ENCODE measurements around the gene SMAD3.

DNA sequence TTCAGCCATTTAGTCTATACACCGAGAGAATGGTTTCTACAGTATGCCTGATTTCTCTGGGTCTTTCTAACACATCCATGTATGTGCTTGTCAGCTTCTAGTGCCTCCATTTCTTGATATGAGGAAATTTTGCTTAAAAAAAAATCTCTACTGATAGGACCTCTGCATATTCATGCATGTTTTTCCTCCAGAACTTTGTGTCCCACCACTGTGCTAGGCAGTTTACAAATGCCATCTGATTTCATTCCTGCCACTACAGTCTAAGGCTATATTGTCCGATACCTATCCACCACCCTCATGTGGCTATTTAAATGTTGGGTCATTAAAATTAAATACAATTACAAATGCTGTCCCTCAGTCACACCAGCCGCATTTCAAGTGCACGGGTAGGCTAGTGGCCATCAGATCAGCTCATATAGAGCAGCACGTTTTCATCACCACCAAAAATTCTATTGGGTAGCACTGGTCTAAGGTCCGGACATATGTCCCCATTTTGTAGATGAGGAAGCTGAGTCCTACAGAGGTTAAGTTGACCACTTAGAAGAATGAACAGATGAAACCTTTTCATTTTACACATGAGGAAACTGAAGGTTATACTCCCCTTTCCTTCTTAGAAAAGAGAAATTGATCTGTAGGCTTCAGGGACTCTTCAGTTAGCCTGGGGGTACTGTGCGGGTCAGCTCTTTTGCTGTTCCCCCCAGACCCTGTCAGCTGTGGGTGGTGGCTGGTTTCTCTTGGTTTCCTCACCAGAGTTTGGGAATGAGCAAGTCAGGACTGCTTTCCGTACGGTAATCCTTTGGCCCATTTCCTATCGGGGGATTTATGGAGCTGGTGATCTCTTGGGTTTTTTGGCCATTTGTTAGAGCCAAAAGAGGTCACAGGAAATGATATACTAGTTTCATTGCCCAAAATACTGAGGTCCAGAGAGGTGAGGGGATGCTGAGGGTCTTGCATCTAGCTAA lies 56.5 kb downstream of the SMAD3 start:
- TF ChIP-seq, protein P1, sequence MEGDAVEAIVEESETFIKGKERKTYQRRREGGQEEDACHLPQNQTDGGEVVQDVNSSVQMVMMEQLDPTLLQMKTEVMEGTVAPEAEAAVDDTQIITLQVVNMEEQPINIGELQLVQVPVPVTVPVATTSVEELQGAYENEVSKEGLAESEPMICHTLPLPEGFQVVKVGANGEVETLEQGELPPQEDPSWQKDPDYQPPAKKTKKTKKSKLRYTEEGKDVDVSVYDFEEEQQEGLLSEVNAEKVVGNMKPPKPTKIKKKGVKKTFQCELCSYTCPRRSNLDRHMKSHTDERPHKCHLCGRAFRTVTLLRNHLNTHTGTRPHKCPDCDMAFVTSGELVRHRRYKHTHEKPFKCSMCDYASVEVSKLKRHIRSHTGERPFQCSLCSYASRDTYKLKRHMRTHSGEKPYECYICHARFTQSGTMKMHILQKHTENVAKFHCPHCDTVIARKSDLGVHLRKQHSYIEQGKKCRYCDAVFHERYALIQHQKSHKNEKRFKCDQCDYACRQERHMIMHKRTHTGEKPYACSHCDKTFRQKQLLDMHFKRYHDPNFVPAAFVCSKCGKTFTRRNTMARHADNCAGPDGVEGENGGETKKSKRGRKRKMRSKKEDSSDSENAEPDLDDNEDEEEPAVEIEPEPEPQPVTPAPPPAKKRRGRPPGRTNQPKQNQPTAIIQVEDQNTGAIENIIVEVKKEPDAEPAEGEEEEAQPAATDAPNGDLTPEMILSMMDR (IDR thresholded peaks at IDR 0.05): no peak
- no peak for TF ChIP-seq EZH2 (IDR thresholded peaks at IDR 0.05; ENCODE audit: borderline replicate concordance, insufficient read depth, low read depth, low read length, poor library complexity, severe bottlenecking)
